Activated naive CD4-positive, alpha-beta T cell treated with anti-CD3 and anti-CD28 coated beads, Interleukin-2, amount 50 U/mL, for 72 hours (primary cell): Measurements from ENCODE around the gene DIAPH1. TPM values are rescaled to one million over a fixed set of nuclear protein-coding genes. Genes with fewer than 3 reads are reported as not detected.

Experiments used
- ATAC-seq, 2 donors: fragments of 150-1000 bp; cut with Tn5 transposase; 2 replicates each; pipeline ENCODE4 v1.10.0; 2021; ENCODE audit warnings: mild to moderate bottlenecking in 2 of 2, moderate library complexity in 2 of 2
- DNase-seq, 2 donors: peaks; one replicate each; pipeline ENCODE4 v3.0.0; 2021 to 2022; ENCODE audit warnings: low spot score in 2 of 2
- H3K27ac Mint-ChIP-seq, 2 donors: one replicate each; pipeline ENCODE4 v1.8.0; 2022; ENCODE audit warnings: mild to moderate bottlenecking in 2 of 2, mixed read lengths in 2 of 2
- H3K36me3 Mint-ChIP-seq, 2 donors: one replicate each; pipeline ENCODE4 v1.8.0; 2022; ENCODE audit warnings: mixed read lengths in 2 of 2
- H3K9me3 Mint-ChIP-seq, 2 donors: one replicate each; pipeline ENCODE4 v1.8.0; 2022; ENCODE audit warnings: mixed read lengths in 2 of 2
- total RNA-seq, 2 donors: library from RNA; stranded (reverse); gene quantifications; one replicate each; pipeline ENCODE4 v1.2.3, GENCODE V29; 2022

The DIAPH1 gene
- 100 to 1,000 TPM; 184 to 216 TPM for total RNA-seq

- peak; percentile 98 for DNase-seq
- Mint-ChIP-seq H3K9me3 (no peaks in the 10 kb centered on the region), H3K27ac (peak within 1 kb of the TSS; percentile 97 to 99), H3K36me3 (peaks cover 28 to 54% of the 10 kb centered on the region in 2 donors)
- peak; percentile 90 to 93 for ATAC-seq
Observed at GRCh38 chr5:141618804-141619554, at the start of gene DIAPH1. Gene DIAPH1, minus strand, starts transcription at chr5:141619000. Its CDS starts 86 bp downstream, at chr5:141618914.

DNA sequence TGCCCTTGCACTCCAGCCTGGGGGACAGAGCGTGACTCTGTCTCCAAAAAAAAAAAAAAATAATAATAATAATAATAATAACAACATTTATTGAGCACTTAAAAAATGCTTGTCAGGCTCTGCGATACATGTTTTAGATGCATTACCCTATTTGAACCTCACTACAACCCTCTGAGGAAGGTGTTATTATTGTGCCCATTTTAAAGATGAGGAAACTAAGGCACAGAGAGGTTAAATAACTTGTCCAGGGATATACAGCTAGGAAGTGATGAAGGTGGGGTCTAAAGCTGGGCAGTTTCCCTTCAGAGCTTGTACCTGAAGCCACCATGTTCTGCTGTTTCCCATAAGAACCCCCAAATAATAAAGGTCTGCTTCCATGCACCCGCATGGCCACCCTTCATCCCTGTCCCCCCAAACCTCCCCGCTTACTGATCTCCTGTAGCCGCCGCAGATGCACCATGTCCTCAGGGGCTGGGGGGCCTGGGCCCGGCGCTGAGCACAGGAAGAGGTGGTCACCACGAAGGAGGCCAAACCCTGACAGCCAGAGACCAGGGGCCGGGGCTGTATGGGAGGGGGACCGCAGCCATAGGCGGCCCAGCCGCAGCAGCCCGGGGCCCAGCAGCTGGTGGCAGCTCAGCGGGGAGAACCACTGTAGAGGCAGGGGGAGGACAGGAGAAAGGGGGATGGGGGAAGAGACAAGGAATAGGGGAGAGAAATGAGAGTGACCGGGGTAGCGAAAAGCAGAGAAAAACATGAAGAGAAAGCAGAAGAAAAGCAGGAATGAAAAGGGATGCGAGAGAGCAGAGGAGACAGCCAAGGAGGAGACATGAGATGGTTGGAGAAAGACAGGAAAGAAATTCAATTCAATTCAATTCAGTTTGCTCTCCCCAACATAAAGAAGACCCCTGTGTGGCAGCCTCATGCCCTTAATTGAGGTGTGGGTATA, 47.5 kb upstream of the DIAPH1 start:
- DNase-seq, result no peak
- H3K36me3 Mint-ChIP-seq, result no peaks in the 10 kb centered on the region
- ATAC-seq, result no peak
- H3K9me3 Mint-ChIP-seq, result no peaks in the 10 kb centered on the region
- no peak overlapping the region for H3K27ac Mint-ChIP-seq

GRCh38 chr5:141664733-141665461, 46.1 kb upstream of the DIAPH1 start:
- no peak overlapping the region for H3K27ac Mint-ChIP-seq
- no peaks in the 10 kb centered on the region for H3K36me3 Mint-ChIP-seq
- ATAC-seq (peak; percentile 93 to 98), DNase-seq (peak; percentile 76 to 77)
- no peaks in the 10 kb centered on the region for H3K9me3 Mint-ChIP-seq

GRCh38 chr5:141663506-141663905, 44.7 kb upstream of the DIAPH1 start:
- no peak overlapping the region for H3K27ac Mint-ChIP-seq
- no peak for DNase-seq
- no peak for ATAC-seq
- no peaks in the 10 kb centered on the region for H3K36me3 Mint-ChIP-seq
- no peaks in the 10 kb centered on the region for H3K9me3 Mint-ChIP-seq

DNA sequence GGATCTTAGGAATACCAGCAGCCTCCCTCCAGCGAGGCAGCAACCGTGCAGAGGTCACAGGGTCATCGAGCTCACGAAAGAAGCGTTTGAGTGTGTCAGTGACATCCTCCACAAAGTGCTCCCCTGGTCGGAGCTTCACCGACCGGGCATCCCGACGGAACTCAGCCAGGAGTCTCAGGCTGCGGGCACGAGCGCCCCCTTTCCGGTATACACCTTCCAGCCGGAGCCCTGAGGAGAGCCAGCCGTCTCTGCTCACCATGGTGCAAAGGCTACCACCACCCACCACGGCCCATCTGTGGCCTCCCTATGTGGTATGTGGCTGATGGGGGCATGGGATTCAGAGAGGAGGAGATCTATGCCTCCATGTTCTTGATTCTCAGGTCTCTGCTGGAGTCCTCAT, 43.2 kb upstream of the DIAPH1 start:
- Mint-ChIP-seq H3K27ac (no peak overlapping the region), H3K36me3 (no peaks in the 10 kb centered on the region), H3K9me3 (no peaks in the 10 kb centered on the region)
- ATAC-seq (no peak), DNase-seq (no peak)

- H3K27ac Mint-ChIP-seq, result no peak overlapping the region
- no peaks in the 10 kb centered on the region for H3K36me3 Mint-ChIP-seq
- peak; percentile 48 to 86 for ATAC-seq
- H3K9me3 Mint-ChIP-seq, result no peaks in the 10 kb centered on the region
- DNase-seq, result no peak
Observed at GRCh38 chr5:141657937-141658545, 39.2 kb upstream of the DIAPH1 start.

GRCh38 chr5:141657404-141657803, 38.6 kb upstream of the DIAPH1 start:
- DNase-seq, result no peak
- ATAC-seq, result no peak
- no peaks in the 10 kb centered on the region for H3K9me3 Mint-ChIP-seq
- H3K36me3 Mint-ChIP-seq, result no peaks in the 10 kb centered on the region
- H3K27ac Mint-ChIP-seq, result no peak overlapping the region

DNA sequence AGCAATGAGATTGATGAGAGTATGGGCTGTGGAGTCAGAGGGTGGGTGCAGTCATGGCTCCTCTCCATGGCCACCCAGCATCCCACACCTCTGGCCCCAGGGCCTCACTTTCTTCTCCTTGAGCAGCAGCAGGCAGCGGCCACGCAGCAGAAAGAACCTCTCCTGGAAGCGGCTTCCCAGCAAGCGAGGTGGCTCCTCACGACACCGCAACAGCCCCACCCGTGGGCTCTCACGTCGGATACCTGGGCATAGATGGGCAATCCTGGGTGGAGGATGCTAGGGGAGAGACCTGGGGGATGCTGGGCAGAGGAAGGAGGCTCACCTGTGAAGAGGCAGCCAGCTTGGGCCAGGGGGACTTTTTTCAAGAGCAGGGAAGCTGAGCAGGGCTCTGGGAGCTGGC, 37.6 kb upstream of the DIAPH1 start:
- ATAC-seq, result no peak
- Mint-ChIP-seq H3K27ac (peak overlapping the region in 1 of 2 donors; percentile 10), H3K36me3 (no peaks in the 10 kb centered on the region), H3K9me3 (no peaks in the 10 kb centered on the region)
- no peak for DNase-seq

DNA sequence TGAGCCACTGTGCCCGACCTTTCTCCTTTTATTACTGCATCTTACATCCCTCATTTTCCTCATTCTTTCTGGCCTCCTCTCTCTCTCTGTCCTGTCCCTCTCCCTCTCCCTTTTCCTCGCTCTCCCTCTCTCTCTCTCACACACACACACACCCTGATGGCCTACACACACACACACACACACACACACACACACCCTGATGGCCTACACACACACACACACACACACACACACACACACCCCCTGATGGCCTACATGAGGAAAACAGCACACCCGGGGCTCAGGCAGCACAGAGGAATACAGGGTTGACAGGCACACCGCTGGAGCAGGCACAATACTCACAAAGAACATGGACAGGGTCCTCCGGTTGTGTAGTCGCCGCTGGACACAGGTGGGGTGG, 36.2 kb upstream of the DIAPH1 start:
- no peak for DNase-seq
- no peak for ATAC-seq
- H3K9me3 Mint-ChIP-seq, result no peaks in the 10 kb centered on the region
- no peak overlapping the region for H3K27ac Mint-ChIP-seq
- no peaks in the 10 kb centered on the region for H3K36me3 Mint-ChIP-seq

- Mint-ChIP-seq H3K27ac (no peak overlapping the region), H3K36me3 (no peaks in the 10 kb centered on the region), H3K9me3 (no peaks in the 10 kb centered on the region)
- no peak for ATAC-seq
- DNase-seq, result no peak
Observed at GRCh38 chr5:141654298-141654697, 35.5 kb upstream of the DIAPH1 start.

GRCh38 chr5:141651728-141652105, 32.9 kb upstream of the DIAPH1 start:
- Mint-ChIP-seq H3K36me3 (no peaks in the 10 kb centered on the region), H3K27ac (peak overlapping the region; percentile 20 to 87), H3K9me3 (no peaks in the 10 kb centered on the region)
- ATAC-seq (no peak), DNase-seq (no peak)

GRCh38 chr5:141650851-141651727, 32.3 kb upstream of the DIAPH1 start, which contains the start of gene FCHSD1:
Gene FCHSD1, minus strand, starts transcription at chr5:141651418. Its CDS starts 50 bp downstream, at chr5:141651368.
- DNase-seq (peak; percentile 81 to 84), ATAC-seq (peak; percentile 95 to 96)
- Mint-ChIP-seq H3K9me3 (no peaks in the 10 kb centered on the region), H3K27ac (peak within 1 kb of the TSS; percentile 87 to 98), H3K36me3 (no peaks in the 10 kb centered on the region)

DNA sequence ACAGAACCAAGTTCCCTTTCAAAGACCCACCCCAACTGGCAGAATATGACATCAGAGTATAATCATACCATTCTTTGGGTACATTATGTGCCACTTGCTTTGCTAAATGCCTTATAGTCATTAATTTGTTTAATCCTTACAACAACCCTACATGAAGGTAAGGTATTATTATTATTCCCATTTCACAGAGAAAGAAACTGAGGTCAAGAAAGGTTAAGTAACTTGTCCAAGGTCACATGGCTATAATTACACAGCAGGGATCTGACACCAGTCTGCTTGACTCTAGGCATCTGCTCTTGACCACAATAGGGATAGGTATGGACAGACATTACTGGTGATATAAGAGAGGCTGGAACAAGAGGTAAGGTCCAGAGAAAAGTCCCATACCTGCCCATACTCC, 31.2 kb upstream of the DIAPH1 start:
- ATAC-seq (no peak), DNase-seq (no peak)
- H3K9me3 Mint-ChIP-seq, result no peaks in the 10 kb centered on the region
- H3K27ac Mint-ChIP-seq, result peak overlapping the region in 1 of 2 donors; percentile 57
- H3K36me3 Mint-ChIP-seq, result no peaks in the 10 kb centered on the region

DNA sequence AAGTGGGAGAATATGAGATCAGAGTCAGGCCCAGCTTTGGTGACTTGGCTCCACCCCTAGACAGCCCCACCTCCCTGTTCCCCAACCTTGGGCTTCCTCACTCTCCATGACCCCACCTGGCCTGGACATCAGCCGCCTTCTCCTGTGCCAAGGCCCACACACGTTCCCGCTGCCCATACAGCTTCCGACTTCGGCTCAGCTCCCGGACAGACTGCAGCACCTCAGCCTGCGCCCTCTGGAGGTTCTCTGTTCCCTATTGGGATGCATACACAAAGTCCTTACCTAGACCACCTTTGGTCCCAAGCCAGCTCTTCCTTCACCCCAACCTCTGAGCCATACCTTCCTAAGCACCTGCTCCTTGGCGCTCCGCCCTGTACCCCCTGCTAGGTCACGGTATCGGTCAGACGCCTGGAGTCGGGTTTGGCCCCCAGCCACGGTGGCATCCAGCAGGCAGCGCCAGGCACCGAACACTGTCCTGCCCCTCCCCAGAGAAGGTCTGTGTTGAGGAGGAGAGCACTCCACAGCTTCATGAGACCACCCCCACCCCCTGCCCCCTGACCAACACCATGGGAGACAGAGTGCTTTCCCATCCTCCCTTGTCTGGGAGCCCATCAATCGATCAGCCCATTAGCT, 30.4 kb upstream of the DIAPH1 start:
- DNase-seq (no peak), ATAC-seq (no peak)
- Mint-ChIP-seq H3K36me3 (no peaks in the 10 kb centered on the region), H3K9me3 (no peaks in the 10 kb centered on the region), H3K27ac (no peak overlapping the region)

- H3K36me3 Mint-ChIP-seq, result no peaks in the 10 kb centered on the region
- H3K27ac Mint-ChIP-seq, result no peak overlapping the region
- DNase-seq (no peak), ATAC-seq (no peak)
- no peaks in the 10 kb centered on the region for H3K9me3 Mint-ChIP-seq
Observed at GRCh38 chr5:141647851-141648250, 29.1 kb upstream of the DIAPH1 start.
